SK-N-SH (cell line): Measurements from ENCODE around the gene FAM20A. TPM values are rescaled to one million over a fixed set of nuclear protein-coding genes. Genes with fewer than 3 reads are reported as not detected.

Experiments
- CTCF ChIA-PET: fragments of 300-600, 350-600 bp; formaldehyde crosslinking; extraction: SDS; loops from one replicate; lab custom pipeline; 2021; lab: Yijun Ruan, JAX
- POLR2A ChIA-PET: fragments of 350-600 bp; sonication (Branson Sonifier 250); formaldehyde crosslinking; extraction: SDS; loops from one replicate; lab custom pipeline; 2020; ENCODE audit warnings: antibody characterized with exemption, inconsistent platforms; lab: Yijun Ruan, JAX
- DNase-seq: peaks from one replicate; pipeline ENCODE4 v3.0.0; 2012
- H2AFZ ChIP-seq: fragments of 200-600 bp; sonication (generic); 2 replicates; pipeline ENCODE4 v1.8.1; 2016; ENCODE audit warnings: antibody characterized with exemption, mild to moderate bottlenecking, low read depth
- H3F3A ChIP-seq: fragments of 200-600 bp; sonication (generic); replicated peaks from 2 replicates; pipeline ENCODE3; 2016; ENCODE audit warnings: antibody characterized with exemption, mild to moderate bottlenecking; ENCODE audit not compliant: insufficient read depth
- H3K27ac ChIP-seq, 2 experiments: fragments of 200-500 bp in 1 of 2; fragments of 200-600 bp in 1 of 2; sonication (Bioruptor generic) in 1 of 2; sonication (generic), shearing (Covaris generic) in 1 of 2; 2 replicates each; pipeline versions ENCODE4 v1.5.1 to v1.6.1; 2014 to 2016; ENCODE audit warnings: low read depth in 2 of 2, inconsistent platforms in 1 of 2, low read length in 1 of 2, mild to moderate bottlenecking in 1 of 2, mixed read lengths in 1 of 2
- H3K27me3 ChIP-seq: fragments of 200-600 bp; sonication (generic), shearing (Covaris generic); 2 replicates; pipeline ENCODE4 v1.6.1; 2016; ENCODE audit warnings: mixed run types; ENCODE audit not compliant: insufficient read depth
- H3K36me3 ChIP-seq, 2 experiments: fragments of 200-500 bp in 1 of 2; fragments of 200-600 bp in 1 of 2; sonication (Bioruptor generic) in 1 of 2; sonication (generic) in 1 of 2; replicated peaks in 1 of 2; 2 replicates each; pipeline versions ENCODE3 to v1.5.1; 2014 to 2016; ENCODE audit warnings: low read length in 1 of 2, mild to moderate bottlenecking in 1 of 2; ENCODE audit not compliant: insufficient read depth in 2 of 2, control insufficient read depth in 1 of 2
- H3K4me1 ChIP-seq, 2 experiments: fragments of 200-500 bp in 1 of 2; fragments of 200-600 bp in 1 of 2; sonication (Bioruptor generic) in 1 of 2; sonication (generic), shearing (Covaris generic) in 1 of 2; 2 replicates each; pipeline versions ENCODE4 v1.5.1 to v1.6.1; 2014 to 2016; ENCODE audit warnings: low read depth in 1 of 2, low read length in 1 of 2, mixed run types in 1 of 2; ENCODE audit not compliant: insufficient read depth in 2 of 2, control insufficient read depth in 1 of 2
- H3K4me2 ChIP-seq: fragments of 200-600 bp; sonication (generic), shearing (Covaris generic); 2 replicates; pipeline ENCODE4 v1.6.1; 2017; ENCODE audit warnings: mixed run types
- H3K4me3 ChIP-seq, 2 experiments: fragments of 200-500 bp in 1 of 2; fragments of 200-600 bp in 1 of 2; sonication (Bioruptor generic) in 1 of 2; sonication (generic), shearing (Covaris generic) in 1 of 2; 2 replicates each; pipeline versions ENCODE4 v1.5.1 to v1.8.1; 2014 to 2016; ENCODE audit warnings: low read depth in 2 of 2, inconsistent platforms in 1 of 2, low read length in 1 of 2, mild to moderate bottlenecking in 1 of 2, mixed read lengths in 1 of 2, moderate library complexity in 1 of 2
- H3K79me2 ChIP-seq: fragments of 200-600 bp; sonication (generic); 2 replicates; pipeline ENCODE4 v1.8.1; 2017; ENCODE audit warnings: mild to moderate bottlenecking; ENCODE audit not compliant: insufficient read depth
- H3K9ac ChIP-seq: fragments of 200-600 bp; sonication (generic); 2 replicates; pipeline ENCODE4 v1.6.1; 2017; ENCODE audit warnings: mixed run types
- H3K9me2 ChIP-seq: fragments of 200-600 bp; sonication (generic); 2 replicates; pipeline ENCODE4 v1.6.1; 2017; ENCODE audit warnings: mixed run types
- H3K9me3 ChIP-seq: fragments of 200-600 bp; sonication (generic); 2 replicates; pipeline ENCODE4 v1.6.1; 2017; ENCODE audit warnings: mixed run types, mild to moderate bottlenecking, moderate library complexity
- H4K20me1 ChIP-seq: fragments of 200-600 bp; sonication (generic); 2 replicates; pipeline ENCODE4 v1.6.1; 2017; ENCODE audit warnings: mild to moderate bottlenecking, mixed run types; ENCODE audit not compliant: insufficient read depth
- EP300 ChIP-seq, 2 experiments: IDR thresholded peaks; 2 replicates each; pipeline versions ENCODE4 v1.4.0 to v1.6.1; 2012; ENCODE audit warnings: borderline replicate concordance in 1 of 2, low read depth in 1 of 2, low read length in 1 of 2
- EZH2phosphoT487 ChIP-seq: fragments of 200-600 bp; sonication (generic); IDR thresholded peaks from 2 replicates; pipeline ENCODE4 v1.6.1; 2017; ENCODE audit warnings: low read depth, mixed run types, mild to moderate bottlenecking, antibody characterized with exemption, moderate library complexity, borderline replicate concordance
- FOSL2 ChIP-seq: IDR thresholded peaks from 2 replicates; pipeline ENCODE4 v1.4.0; 2012; ENCODE audit warnings: low read depth, mild to moderate bottlenecking, moderate library complexity, borderline replicate concordance
- MEF2A ChIP-seq: IDR thresholded peaks from 2 replicates; pipeline ENCODE4 v1.4.0; 2012; ENCODE audit warnings: low read depth, borderline replicate concordance
- NRF1 ChIP-seq: IDR thresholded peaks from 2 replicates; pipeline ENCODE4 v1.6.1; 2012; ENCODE audit warnings: low read depth, mild to moderate bottlenecking, low read length
- RAD21 ChIP-seq: IDR thresholded peaks from 2 replicates; pipeline ENCODE4 v1.6.1; 2012; ENCODE audit warnings: mild to moderate bottlenecking, low read length
- TAF1 ChIP-seq: IDR thresholded peaks from 2 replicates; pipeline ENCODE4 v1.6.1; 2012; ENCODE audit warnings: low read depth, mild to moderate bottlenecking, low read length, moderate library complexity, borderline replicate concordance
- TCF12 ChIP-seq: IDR thresholded peaks from 2 replicates; pipeline ENCODE4 v1.4.0; 2012
- USF2 ChIP-seq: fragments of 150-350 bp; IDR thresholded peaks from 2 replicates; pipeline ENCODE4 v1.6.1; 2017; ENCODE audit warnings: antibody characterized with exemption, low read length, low read depth, borderline replicate concordance
- WGBS: methylation state at CpG from one replicate; pipeline ENCODE4 v1.1.6; 2017; ENCODE audit warnings: low lambda C conversion rate; 5-methylcytosine and 5-hydroxymethylcytosine counted together
- polyA plus RNA-seq, 3 experiments: library from polyadenylated mRNA; depleted of rRNA; stranded (reverse); fragments of >200 nt; gene quantifications; 2 replicates each; pipeline ENCODE4 v1.2.3, GENCODE V29; 2012
- TF ChIP-seq, protein P1 (sequence below): IDR thresholded peaks from 2 replicates; pipeline ENCODE4 v1.6.1; 2012; ENCODE audit warnings: mild to moderate bottlenecking, low read depth, low read length, moderate library complexity

The FAM20A gene
- polyA plus RNA-seq, 1 of the 3 experiments (the other 2 are of a cell fraction): not detected

- TF ChIP-seq, protein P1, sequence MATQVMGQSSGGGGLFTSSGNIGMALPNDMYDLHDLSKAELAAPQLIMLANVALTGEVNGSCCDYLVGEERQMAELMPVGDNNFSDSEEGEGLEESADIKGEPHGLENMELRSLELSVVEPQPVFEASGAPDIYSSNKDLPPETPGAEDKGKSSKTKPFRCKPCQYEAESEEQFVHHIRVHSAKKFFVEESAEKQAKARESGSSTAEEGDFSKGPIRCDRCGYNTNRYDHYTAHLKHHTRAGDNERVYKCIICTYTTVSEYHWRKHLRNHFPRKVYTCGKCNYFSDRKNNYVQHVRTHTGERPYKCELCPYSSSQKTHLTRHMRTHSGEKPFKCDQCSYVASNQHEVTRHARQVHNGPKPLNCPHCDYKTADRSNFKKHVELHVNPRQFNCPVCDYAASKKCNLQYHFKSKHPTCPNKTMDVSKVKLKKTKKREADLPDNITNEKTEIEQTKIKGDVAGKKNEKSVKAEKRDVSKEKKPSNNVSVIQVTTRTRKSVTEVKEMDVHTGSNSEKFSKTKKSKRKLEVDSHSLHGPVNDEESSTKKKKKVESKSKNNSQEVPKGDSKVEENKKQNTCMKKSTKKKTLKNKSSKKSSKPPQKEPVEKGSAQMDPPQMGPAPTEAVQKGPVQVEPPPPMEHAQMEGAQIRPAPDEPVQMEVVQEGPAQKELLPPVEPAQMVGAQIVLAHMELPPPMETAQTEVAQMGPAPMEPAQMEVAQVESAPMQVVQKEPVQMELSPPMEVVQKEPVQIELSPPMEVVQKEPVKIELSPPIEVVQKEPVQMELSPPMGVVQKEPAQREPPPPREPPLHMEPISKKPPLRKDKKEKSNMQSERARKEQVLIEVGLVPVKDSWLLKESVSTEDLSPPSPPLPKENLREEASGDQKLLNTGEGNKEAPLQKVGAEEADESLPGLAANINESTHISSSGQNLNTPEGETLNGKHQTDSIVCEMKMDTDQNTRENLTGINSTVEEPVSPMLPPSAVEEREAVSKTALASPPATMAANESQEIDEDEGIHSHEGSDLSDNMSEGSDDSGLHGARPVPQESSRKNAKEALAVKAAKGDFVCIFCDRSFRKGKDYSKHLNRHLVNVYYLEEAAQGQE: no peak
- TF ChIP-seq FOSL2 (no peak), TAF1 (no peak), EZH2phosphoT487 (no peak), TCF12 (no peak)
These were observed 102.5 kb downstream of the FAM20A start (continued) for GRCh38 chr17:68498479-68499326.

DNA sequence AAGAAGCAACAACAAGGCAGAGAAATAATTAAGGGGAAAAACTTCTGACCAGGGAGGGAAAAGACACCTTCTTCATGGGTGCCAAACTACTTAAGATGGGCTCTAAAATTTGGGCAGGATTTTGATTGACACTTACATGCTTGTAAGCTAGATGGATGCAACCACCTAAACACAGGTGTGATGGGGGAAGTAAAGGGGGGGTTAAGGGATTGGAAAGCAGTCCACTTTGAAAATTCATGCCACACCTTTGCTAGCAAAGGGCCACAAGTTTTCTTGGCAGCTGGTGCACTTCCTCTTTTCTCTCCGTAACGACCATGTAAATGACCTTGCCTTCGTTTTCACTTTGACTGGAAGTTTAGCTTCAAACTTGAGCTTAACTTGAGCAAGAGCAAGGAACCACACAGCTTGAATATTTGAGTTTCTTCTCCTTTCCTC is 103.3 kb downstream of the FAM20A start:
- Histone ChIP-seq H4K20me1 (no peaks in the 10 kb centered on the region), H3K27me3 (no peaks in the 10 kb centered on the region; the same call in 1 of the 2 replicates), H2AFZ (no peak overlapping the region), H3K9me3 (no peaks in the 10 kb centered on the region), H3K4me3 (no peak overlapping the region), H3K36me3 (no peaks in the 10 kb centered on the region), H3K9me2 (no peaks in the 10 kb centered on the region), H3K4me2 (no peak overlapping the region), H3K27ac (no peak overlapping the region), H3K79me2 (no peaks in the 10 kb centered on the region), H3F3A (peaks cover 9% of the 10 kb centered on the region), H3K9ac (no peak overlapping the region), H3K4me1 (peaks cover 0 to 6% of the 10 kb centered on the region in 2 experiments; a peak in 1 of 4 replicates)
- no peak for DNase-seq
- 44% methylated on average over 3 of the region's 3 CpGs for whole genome bisulfite sequencing
- TF ChIP-seq, protein P1: no peak
- TF ChIP-seq FOSL2 (no peak), MEF2A (no peak), RAD21 (no peak), EP300 (IDR thresholded peaks at IDR 0.05; ENCODE audit: borderline replicate concordance in 1 of 2, low read depth in 1 of 2, low read length in 1 of 2) (no peak), USF2 (no peak), NRF1 (no peak)
- CTCF ChIA-PET: interaction anchor here (0.7 to 3.4 kb wide), 5 partner anchors 11 to 325 kb away, joined by 3 to 21 read pairs (median 4); no protein-coding TSS in a partner anchor
- POLR2A ChIA-PET: interaction anchor here (1.2 kb wide), 1 partner anchor 15 kb away, joined by 3 read pairs; no protein-coding TSS in a partner anchor
